Measurements from ENCODE around the gene RFPL1. TPM values are rescaled to one million over a fixed set of nuclear protein-coding genes. Genes with fewer than 3 reads are reported as not detected.

Gene RFPL1
- total and polyA plus RNA-seq, 2 experiments from 2014 or later, result not detected

GRCh38 chr22:29447906-29448305, 9.5 kb downstream of the RFPL1 start:
- no peak for DNase-seq (ENCODE audit: low spot score)
- Histone ChIP-seq H4K20me1 (ENCODE audit: insufficient read depth, poor library complexity, severe bottlenecking) (no peaks in the 10 kb centered on the region), H3K27ac (no peak overlapping the region), H3K36me3 (replicated peaks; ENCODE audit: insufficient read depth, low read depth) (no peaks in the 10 kb centered on the region), H3K9me2 (replicated peaks; ENCODE audit: insufficient read depth) (no peaks in the 10 kb centered on the region), H3K4me2 (no peak overlapping the region), H3K4me3 (no peak overlapping the region), H3K9me3 (ENCODE audit: low read depth) (no peaks in the 10 kb centered on the region), H3K27me3 (no peaks in the 10 kb centered on the region), H3K4me1 (ENCODE audit: insufficient read depth) (no peaks in the 10 kb centered on the region), H2AFZ (no peak overlapping the region), H3K79me2 (no peaks in the 10 kb centered on the region)
- no peak for TF ChIP-seq EZH2 (IDR thresholded peaks at IDR 0.05; ENCODE audit: borderline replicate concordance)
- no peak for TF ChIP-seq EZH2phosphoT487 (IDR thresholded peaks at IDR 0.05; ENCODE audit: low read depth, severe bottlenecking, unreplicated experiment)
- TF ChIP-seq CTCF (IDR thresholded peaks at IDR 0.05; ENCODE audit: poor library complexity), result no peak
- 85% methylated on average over 5 of the region's 5 CpGs for WGBS (ENCODE audit: low lambda C conversion rate, missing lambda C conversion rate)

- TF ChIP-seq EZH2 (IDR thresholded peaks at IDR 0.05; ENCODE audit: borderline replicate concordance), result no peak
- TF ChIP-seq EZH2phosphoT487 (IDR thresholded peaks at IDR 0.05; ENCODE audit: low read depth, severe bottlenecking, unreplicated experiment), result no peak
- no peak for TF ChIP-seq CTCF (IDR thresholded peaks at IDR 0.05; ENCODE audit: poor library complexity)
- no peaks in the 10 kb centered on the region for H3K79me2 ChIP-seq
- H3K27ac ChIP-seq, result no peak overlapping the region
- H3K36me3 ChIP-seq (replicated peaks; ENCODE audit: insufficient read depth, low read depth), result no peaks in the 10 kb centered on the region
- WGBS (ENCODE audit: low lambda C conversion rate, missing lambda C conversion rate), result 92% methylated on average over 11 of the region's 11 CpGs
- H3K27me3 ChIP-seq, result no peaks in the 10 kb centered on the region
- H3K4me3 ChIP-seq, result no peak overlapping the region
- H3K9me3 ChIP-seq (ENCODE audit: low read depth), result no peaks in the 10 kb centered on the region
- DNase-seq (ENCODE audit: low spot score), result no peak
- no peaks in the 10 kb centered on the region for H4K20me1 ChIP-seq (ENCODE audit: insufficient read depth, poor library complexity, severe bottlenecking)
- H2AFZ ChIP-seq, result no peak overlapping the region
- no peaks in the 10 kb centered on the region for H3K4me1 ChIP-seq (ENCODE audit: insufficient read depth)
- H3K9me2 ChIP-seq (replicated peaks; ENCODE audit: insufficient read depth), result no peaks in the 10 kb centered on the region
- H3K4me2 ChIP-seq, result no peak overlapping the region
Observed at GRCh38 chr22:29449296-29449875, 11.0 kb downstream of the RFPL1 start.

GRCh38 chr22:29450222-29450621, 11.8 kb downstream of the RFPL1 start:
- H4K20me1 ChIP-seq (ENCODE audit: insufficient read depth, poor library complexity, severe bottlenecking), result no peaks in the 10 kb centered on the region
- H3K27ac ChIP-seq, result no peak overlapping the region
- TF ChIP-seq EZH2 (IDR thresholded peaks at IDR 0.05; ENCODE audit: borderline replicate concordance) (no peak), CTCF (IDR thresholded peaks at IDR 0.05; ENCODE audit: poor library complexity) (no peak), EZH2phosphoT487 (IDR thresholded peaks at IDR 0.05; ENCODE audit: low read depth, severe bottlenecking, unreplicated experiment) (no peak)
- no peak overlapping the region for H2AFZ ChIP-seq
- no peak overlapping the region for H3K4me2 ChIP-seq
- H3K36me3 ChIP-seq (replicated peaks; ENCODE audit: insufficient read depth, low read depth), result no peaks in the 10 kb centered on the region
- no peaks in the 10 kb centered on the region for H3K4me1 ChIP-seq (ENCODE audit: insufficient read depth)
- no peaks in the 10 kb centered on the region for H3K9me3 ChIP-seq (ENCODE audit: low read depth)
- no peaks in the 10 kb centered on the region for H3K79me2 ChIP-seq
- no peak overlapping the region for H3K4me3 ChIP-seq
- WGBS (ENCODE audit: low lambda C conversion rate, missing lambda C conversion rate), result 83% methylated on average over 8 of the region's 8 CpGs
- no peak for DNase-seq (ENCODE audit: low spot score)
- no peaks in the 10 kb centered on the region for H3K27me3 ChIP-seq
- H3K9me2 ChIP-seq (replicated peaks; ENCODE audit: insufficient read depth), result no peaks in the 10 kb centered on the region
